ENCODE data around the gene KRT85.
"Not testable (repeated sequence)": the region's sequence is repeated elsewhere in the genome, so short reads cannot be mapped to it uniquely, and the experiment has no call there.

Gene KRT85

DNA sequence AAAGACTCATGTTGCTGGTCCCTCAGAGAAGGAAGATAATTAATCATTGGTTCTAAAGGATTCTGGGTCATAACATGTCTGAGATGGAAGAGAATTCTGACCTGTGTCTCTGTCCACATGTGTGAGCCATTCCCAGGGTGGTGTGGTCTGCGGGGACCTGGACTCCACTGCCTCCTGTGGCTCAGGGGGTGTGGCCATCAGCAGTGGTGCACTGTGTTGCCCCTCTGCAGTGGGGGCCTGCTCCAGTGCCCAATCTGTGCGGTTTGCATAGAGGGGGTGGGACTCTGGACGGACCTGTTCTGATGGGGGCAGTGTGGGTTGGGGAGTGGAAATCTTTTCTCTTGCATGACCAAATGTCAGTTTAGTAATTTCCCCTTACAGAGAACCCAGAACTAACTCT lies 13.5 kb downstream of the KRT85 start:
- Histone ChIP-seq H3K27me3 (ENCODE audit: control insufficient read depth, insufficient read depth, low read length) (no peaks in the 10 kb centered on the region), H3K4me1 (ENCODE audit: control insufficient read depth, low read depth, low read length) (no peaks in the 10 kb centered on the region), H3K9ac (ENCODE audit: low read length) (no peak overlapping the region), H3K36me3 (ENCODE audit: control insufficient read depth, low read depth, low read length) (no peaks in the 10 kb centered on the region), H3K27ac (ENCODE audit: low read length) (no peak overlapping the region), H3K4me3 (ENCODE audit: low read length) (no peak overlapping the region), H3K9me3 (ENCODE audit: control insufficient read depth, low read depth, low read length) (no peaks in the 10 kb centered on the region)

DNA sequence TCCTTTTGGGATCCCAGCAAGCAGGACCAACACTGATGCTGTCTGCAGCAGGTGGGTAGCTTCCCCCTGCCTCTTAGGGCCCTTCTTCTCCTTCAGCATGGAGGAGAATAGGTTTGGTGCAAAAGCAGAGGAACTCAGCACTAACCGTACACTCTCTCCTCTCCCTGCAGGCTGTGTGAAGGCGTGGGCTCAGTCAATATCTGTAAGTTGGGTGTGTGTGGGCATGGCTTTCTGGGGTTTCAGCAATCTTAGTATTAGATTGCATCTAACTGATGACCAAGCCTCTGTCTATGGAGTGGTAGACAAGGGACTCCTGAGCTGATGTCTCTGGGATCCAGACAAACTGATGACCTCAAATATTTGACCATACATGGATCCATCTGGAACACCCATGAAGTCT lies 14.3 kb downstream of the KRT85 start:
- H3K4me1 ChIP-seq (ENCODE audit: control insufficient read depth, low read depth, low read length): no peaks in the 10 kb centered on the region
- H3K9ac ChIP-seq (ENCODE audit: low read length): no peak overlapping the region
- no peak overlapping the region for H3K4me3 ChIP-seq (ENCODE audit: low read length)
- H3K27me3 ChIP-seq (ENCODE audit: control insufficient read depth, insufficient read depth, low read length): no peaks in the 10 kb centered on the region
- no peaks in the 10 kb centered on the region for H3K9me3 ChIP-seq (ENCODE audit: control insufficient read depth, low read depth, low read length)
- no peak overlapping the region for H3K27ac ChIP-seq (ENCODE audit: low read length)
- no peaks in the 10 kb centered on the region for H3K36me3 ChIP-seq (ENCODE audit: control insufficient read depth, low read depth, low read length)

DNA sequence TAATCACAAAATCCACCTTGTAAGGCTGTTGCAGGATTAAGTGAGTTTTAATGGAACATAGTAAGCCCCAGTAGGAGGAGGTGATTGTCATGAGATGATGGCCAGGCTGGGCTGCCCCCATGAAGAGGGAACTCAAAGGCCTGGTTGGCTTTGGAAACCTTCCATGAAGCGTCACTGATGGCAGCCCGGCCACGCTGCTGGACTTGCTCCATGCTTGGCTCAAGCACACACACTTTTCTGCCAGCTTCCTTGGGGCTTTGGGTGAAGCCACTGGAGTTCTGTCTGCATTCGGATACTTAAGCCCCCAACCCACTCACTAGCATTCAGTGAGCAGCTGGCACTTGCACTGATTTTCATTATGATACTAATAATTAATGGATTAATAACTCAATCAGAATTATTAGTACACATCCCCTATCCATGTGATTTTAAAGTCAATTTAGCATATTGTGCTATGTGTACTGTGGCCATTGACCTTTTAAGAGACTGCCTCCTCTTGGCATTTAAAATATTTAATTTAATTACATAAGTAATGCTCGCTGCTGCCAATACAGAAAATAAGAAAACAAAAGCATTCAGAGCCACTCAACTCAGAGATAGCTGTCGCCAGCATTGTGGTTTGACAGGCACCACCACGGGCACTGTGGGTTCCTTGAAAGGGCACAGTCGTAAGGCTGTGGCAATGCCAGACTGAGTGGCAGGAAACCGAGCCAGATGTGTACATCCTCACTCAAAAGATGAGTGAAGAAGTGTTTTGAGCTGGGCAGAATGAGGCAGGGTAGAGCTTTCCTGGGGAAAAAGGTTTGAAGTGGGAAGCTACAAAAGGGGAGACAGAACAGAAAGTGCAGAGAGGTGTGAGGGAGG lies 15.9 kb downstream of the KRT85 start:
- Histone ChIP-seq H3K9me3 (ENCODE audit: control insufficient read depth, low read depth, low read length) (no peaks in the 10 kb centered on the region), H3K27me3 (ENCODE audit: control insufficient read depth, insufficient read depth, low read length) (no peaks in the 10 kb centered on the region), H3K4me1 (ENCODE audit: control insufficient read depth, low read depth, low read length) (no peaks in the 10 kb centered on the region), H3K9ac (ENCODE audit: low read length) (no peak overlapping the region), H3K4me3 (ENCODE audit: low read length) (no peak overlapping the region), H3K27ac (ENCODE audit: low read length) (no peak overlapping the region), H3K36me3 (ENCODE audit: control insufficient read depth, low read depth, low read length) (no peaks in the 10 kb centered on the region)

DNA sequence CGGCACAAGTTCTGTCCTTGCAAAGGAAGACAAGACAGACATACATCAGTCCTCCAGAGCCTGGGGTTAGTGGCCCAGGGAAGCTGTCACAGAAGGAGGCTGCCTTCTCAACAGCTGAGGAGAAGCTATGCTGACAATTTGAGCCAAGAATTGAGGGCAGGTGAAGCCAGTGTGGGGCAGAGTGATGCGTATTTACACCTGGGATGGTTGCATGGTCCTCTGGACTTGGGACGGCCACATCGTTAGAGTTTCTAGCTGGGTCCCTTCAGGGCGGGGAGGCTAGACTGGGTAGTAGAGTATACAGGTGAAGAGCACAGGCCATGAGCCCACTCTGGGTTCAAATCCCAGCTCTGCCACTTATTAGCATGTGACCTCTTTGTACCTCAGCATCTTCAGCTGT lies 16.5 kb downstream of the KRT85 start:
- Histone ChIP-seq H3K27me3 (ENCODE audit: control insufficient read depth, insufficient read depth, low read length) (no peaks in the 10 kb centered on the region), H3K9ac (ENCODE audit: low read length) (no peak overlapping the region), H3K27ac (ENCODE audit: low read length) (no peak overlapping the region), H3K9me3 (ENCODE audit: control insufficient read depth, low read depth, low read length) (no peaks in the 10 kb centered on the region), H3K4me1 (ENCODE audit: control insufficient read depth, low read depth, low read length) (no peaks in the 10 kb centered on the region), H3K36me3 (ENCODE audit: control insufficient read depth, low read depth, low read length) (no peaks in the 10 kb centered on the region), H3K4me3 (ENCODE audit: low read length) (no peak overlapping the region)

DNA sequence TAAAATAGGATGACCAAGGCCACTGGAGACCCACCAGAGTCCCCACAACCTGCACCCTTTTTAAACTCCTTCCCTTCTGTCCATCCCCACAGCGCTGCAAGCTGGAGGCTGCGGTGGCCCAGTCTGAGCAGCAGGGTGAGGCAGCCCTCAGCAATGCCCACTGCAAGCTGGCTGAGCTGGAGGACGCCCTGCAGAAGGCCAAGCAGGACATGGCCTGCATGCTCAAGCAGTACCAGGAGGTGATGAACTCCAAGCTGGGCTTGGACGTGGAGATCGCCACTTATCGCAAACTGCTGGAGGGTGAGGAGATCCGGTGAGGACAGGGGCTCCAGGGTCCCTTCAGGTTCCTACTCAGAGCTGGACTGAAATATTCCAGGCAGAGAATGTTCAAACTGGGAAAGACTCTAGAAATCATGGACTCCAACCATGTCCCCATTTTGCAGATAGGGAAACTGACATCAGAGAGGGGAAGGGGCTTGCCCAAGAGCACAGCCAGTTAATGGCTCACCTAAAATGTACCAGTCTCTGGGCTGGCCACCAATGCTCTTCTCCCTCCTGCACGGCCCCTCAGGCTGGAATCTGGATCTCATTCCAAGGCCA lies 17.2 kb downstream of the KRT85 start:
- no peaks in the 10 kb centered on the region for H3K9me3 ChIP-seq (ENCODE audit: control insufficient read depth, low read depth, low read length)
- no peaks in the 10 kb centered on the region for H3K36me3 ChIP-seq (ENCODE audit: control insufficient read depth, low read depth, low read length)
- H3K27ac ChIP-seq (ENCODE audit: low read length): no peak overlapping the region
- no peak overlapping the region for H3K9ac ChIP-seq (ENCODE audit: low read length)
- no peaks in the 10 kb centered on the region for H3K4me1 ChIP-seq (ENCODE audit: control insufficient read depth, low read depth, low read length)
- H3K27me3 ChIP-seq (ENCODE audit: control insufficient read depth, insufficient read depth, low read length): no peaks in the 10 kb centered on the region
- no peak overlapping the region for H3K4me3 ChIP-seq (ENCODE audit: low read length)

DNA sequence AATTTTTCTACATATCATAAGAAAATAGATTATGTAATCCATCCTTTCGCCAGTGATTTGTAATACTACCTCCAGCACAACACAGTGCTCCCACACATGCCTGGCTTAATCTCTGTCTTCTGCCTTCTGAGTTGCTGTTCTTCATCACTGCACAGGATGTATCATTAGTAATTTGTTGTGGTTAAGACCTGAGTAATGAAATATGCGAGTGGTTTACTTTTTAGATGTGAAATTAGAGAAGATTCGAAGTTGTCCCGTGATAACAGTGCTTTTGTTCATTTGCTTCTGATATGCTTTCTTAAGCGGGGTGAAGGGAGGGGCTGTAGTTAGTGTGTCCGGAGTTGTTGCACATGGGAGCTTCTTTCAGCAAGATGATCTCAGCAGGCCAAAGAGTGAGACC lies 18.1 kb downstream of the KRT85 start:
- H3K27ac ChIP-seq (ENCODE audit: low read length): no peak overlapping the region
- H3K36me3 ChIP-seq (ENCODE audit: control insufficient read depth, low read depth, low read length): no peaks in the 10 kb centered on the region
- H3K4me3 ChIP-seq (ENCODE audit: low read length): no peak overlapping the region
- H3K9me3 ChIP-seq (ENCODE audit: control insufficient read depth, low read depth, low read length): no peaks in the 10 kb centered on the region
- H3K27me3 ChIP-seq (ENCODE audit: control insufficient read depth, insufficient read depth, low read length): no peaks in the 10 kb centered on the region
- H3K9ac ChIP-seq (ENCODE audit: low read length): no peak overlapping the region
- no peaks in the 10 kb centered on the region for H3K4me1 ChIP-seq (ENCODE audit: control insufficient read depth, low read depth, low read length)

DNA sequence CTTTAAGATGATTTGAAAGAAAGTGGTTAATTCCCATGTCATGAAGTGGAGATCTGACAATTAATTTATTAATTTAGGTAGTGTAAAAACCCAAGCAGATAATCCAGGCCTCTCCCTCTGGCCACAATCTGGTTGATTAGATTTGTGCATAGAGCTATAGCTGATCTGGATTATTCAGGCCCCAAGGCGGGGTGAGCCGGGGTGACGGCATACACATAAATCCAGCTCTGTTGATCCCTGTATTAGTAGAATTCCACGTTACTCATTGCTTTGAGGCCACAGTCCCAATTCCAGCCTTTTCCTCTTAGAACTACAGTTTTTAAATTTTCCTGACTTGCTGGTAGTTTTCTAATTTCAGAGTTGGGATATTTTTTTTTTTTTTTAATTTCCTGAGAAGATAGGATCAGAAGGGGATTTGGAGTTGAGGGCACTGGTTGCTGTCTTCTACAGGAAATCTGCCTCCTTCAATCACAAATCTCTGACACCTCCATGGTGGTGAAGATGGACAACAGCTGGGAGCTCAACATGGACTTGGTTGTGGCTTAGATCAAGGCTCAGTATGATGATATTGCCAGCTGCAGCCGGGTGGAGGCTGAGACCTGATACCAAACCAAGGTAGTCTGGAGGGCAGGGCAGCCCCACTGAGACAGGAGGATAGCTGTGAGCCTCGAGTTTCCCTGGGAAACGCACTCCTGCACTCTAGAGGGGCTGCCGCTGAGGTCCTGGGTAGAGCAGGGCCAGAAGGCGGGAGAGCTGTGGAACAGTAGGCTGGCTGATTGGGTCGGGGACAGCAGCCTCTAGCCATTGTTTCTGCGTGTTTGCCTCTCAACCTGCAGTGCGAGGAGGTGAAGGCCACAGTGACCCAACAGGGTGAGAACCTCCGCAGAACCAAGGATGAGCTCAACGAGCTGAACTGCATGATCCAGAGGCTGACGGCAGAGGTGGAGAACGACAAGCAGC lies 19.4 kb downstream of the KRT85 start:
- H3K4me3 ChIP-seq (ENCODE audit: low read length): no peak overlapping the region
- H3K27ac ChIP-seq (ENCODE audit: low read length): no peak overlapping the region
- no peaks in the 10 kb centered on the region for H3K36me3 ChIP-seq (ENCODE audit: control insufficient read depth, low read depth, low read length)
- H3K27me3 ChIP-seq (ENCODE audit: control insufficient read depth, insufficient read depth, low read length): no peaks in the 10 kb centered on the region
- no peak overlapping the region for H3K9ac ChIP-seq (ENCODE audit: low read length)
- no peaks in the 10 kb centered on the region for H3K9me3 ChIP-seq (ENCODE audit: control insufficient read depth, low read depth, low read length)
- H3K4me1 ChIP-seq (ENCODE audit: control insufficient read depth, low read depth, low read length): no peaks in the 10 kb centered on the region

DNA sequence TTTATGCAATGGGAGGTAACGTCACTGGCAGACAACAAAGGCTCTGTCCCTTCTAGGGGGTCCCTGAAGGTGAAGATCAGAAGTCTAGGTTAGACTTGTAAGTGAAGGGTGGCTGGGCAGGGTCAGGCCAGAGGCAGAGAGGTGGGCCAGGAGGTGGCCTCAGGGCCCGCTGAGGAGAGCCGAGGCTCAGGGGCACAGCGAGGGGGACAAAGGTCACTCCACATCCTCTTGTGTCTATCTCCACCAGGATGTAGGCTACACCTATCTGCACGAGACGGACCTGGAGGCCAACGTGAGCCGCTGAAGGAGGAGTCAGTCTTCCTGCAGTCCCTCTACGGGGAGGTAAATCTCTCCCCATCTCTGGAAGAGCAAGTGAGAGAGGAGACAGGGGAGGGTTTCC lies 20.3 kb downstream of the KRT85 start:
- H3K36me3 ChIP-seq (ENCODE audit: control insufficient read depth, low read depth, low read length): no peaks in the 10 kb centered on the region
- H3K9me3 ChIP-seq (ENCODE audit: control insufficient read depth, low read depth, low read length): no peaks in the 10 kb centered on the region
- no peak overlapping the region for H3K27ac ChIP-seq (ENCODE audit: low read length)
- H3K4me1 ChIP-seq (ENCODE audit: control insufficient read depth, low read depth, low read length): no peaks in the 10 kb centered on the region
- H3K4me3 ChIP-seq (ENCODE audit: low read length): no peak overlapping the region
- H3K27me3 ChIP-seq (ENCODE audit: control insufficient read depth, insufficient read depth, low read length): no peaks in the 10 kb centered on the region
- no peak overlapping the region for H3K9ac ChIP-seq (ENCODE audit: low read length)

DNA sequence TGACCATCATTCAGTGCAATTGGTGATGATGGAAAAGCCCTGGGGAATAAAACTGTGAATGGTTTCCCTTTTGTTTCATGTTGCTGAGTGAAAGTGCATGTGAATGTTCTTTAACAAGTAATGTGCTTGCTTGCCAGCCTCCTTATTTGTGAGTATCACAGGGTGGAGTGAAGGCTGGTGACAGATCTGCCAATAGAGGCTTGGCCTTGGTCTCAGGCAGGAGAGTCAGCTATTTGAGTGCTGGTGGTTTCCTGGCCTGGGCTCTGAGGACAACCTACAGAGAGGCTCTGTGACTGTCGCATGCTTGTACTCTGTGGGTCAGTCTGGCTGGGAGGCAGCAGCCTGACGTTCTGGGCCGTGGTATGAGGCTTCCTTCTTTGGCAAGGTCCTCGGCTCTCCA lies 20.7 kb downstream of the KRT85 start:
- Histone ChIP-seq H3K4me1 (ENCODE audit: control insufficient read depth, low read depth, low read length) (no peaks in the 10 kb centered on the region), H3K9me3 (ENCODE audit: control insufficient read depth, low read depth, low read length) (no peaks in the 10 kb centered on the region), H3K27ac (ENCODE audit: low read length) (no peak overlapping the region), H3K4me3 (ENCODE audit: low read length) (no peak overlapping the region), H3K27me3 (ENCODE audit: control insufficient read depth, insufficient read depth, low read length) (no peaks in the 10 kb centered on the region), H3K9ac (ENCODE audit: low read length) (no peak overlapping the region), H3K36me3 (ENCODE audit: control insufficient read depth, low read depth, low read length) (no peaks in the 10 kb centered on the region)

DNA sequence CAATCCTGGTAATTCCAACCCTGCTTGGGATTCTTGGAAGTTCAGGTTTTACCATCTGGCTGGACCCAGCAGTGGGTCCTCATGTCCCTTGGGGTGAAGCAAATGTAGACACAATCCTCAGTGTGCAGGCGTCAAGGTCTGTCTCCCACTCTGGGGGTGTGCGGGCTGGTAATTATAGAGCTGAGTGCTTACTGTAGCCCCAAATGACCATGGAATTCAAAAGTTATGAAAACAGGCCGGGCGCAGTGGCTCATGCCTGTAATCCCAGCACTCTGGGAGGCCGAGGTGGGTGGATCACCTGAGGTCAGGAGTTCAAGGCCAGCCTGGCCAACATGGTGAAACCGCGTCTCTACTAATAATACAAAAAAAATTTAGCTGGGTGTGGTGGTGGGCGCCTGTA lies 22.2 kb downstream of the KRT85 start:
- H3K27me3 ChIP-seq (ENCODE audit: control insufficient read depth, insufficient read depth, low read length); H3K36me3 ChIP-seq (ENCODE audit: control insufficient read depth, low read depth, low read length); H3K4me3 ChIP-seq (ENCODE audit: low read length); H3K9ac ChIP-seq (ENCODE audit: low read length); H3K4me1 ChIP-seq (ENCODE audit: control insufficient read depth, low read depth, low read length); H3K27ac ChIP-seq (ENCODE audit: low read length); H3K9me3 ChIP-seq (ENCODE audit: control insufficient read depth, low read depth, low read length): not testable (repeated sequence)

DNA sequence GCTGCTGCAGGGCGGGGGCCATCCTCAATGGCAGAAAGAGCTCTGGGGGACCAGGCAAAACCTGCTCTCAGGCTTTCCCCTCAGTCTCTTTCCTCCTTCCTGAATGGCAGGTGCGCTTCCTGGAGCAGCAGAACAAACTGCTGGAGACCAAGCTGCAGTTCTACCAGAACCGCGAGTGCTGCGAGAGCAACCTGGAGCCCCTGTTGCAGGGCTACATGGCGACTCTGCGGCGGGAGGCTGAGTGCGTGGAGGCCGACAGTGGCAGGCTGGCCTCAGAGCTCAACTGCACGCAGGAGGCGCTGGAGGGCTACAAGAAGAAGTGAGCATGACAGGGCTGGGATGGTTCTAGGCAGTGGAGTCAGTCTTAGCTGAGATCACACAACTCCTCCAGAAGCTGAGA lies 23.2 kb downstream of the KRT85 start:
- Histone ChIP-seq H3K27me3 (ENCODE audit: control insufficient read depth, insufficient read depth, low read length) (no peaks in the 10 kb centered on the region), H3K4me1 (ENCODE audit: control insufficient read depth, low read depth, low read length) (no peaks in the 10 kb centered on the region), H3K9me3 (ENCODE audit: control insufficient read depth, low read depth, low read length) (no peaks in the 10 kb centered on the region)

More for the DNA sequence above, 23.2 kb downstream of the KRT85 start:
- Histone ChIP-seq H3K9ac (ENCODE audit: low read length) (no peak overlapping the region), H3K4me3 (ENCODE audit: low read length) (no peak overlapping the region), H3K36me3 (ENCODE audit: control insufficient read depth, low read depth, low read length) (no peaks in the 10 kb centered on the region), H3K27ac (ENCODE audit: low read length) (no peak overlapping the region)

All from iPS-18a (cell line).